ENCODE data around the gene LMF1.
"Not testable (repeated sequence)": the region's sequence is repeated elsewhere in the genome, so short reads cannot be mapped to it uniquely, and the experiment has no call there.

LMF1 gene

GRCh38 chr16:821751-822150 is 149.0 kb downstream of the LMF1 start:
- no peak for DNase-seq

- no peak for DNase-seq
These were observed 150.0 kb downstream of the LMF1 start for GRCh38 chr16:820748-821147.

GRCh38 chr16:820044-820408 is 150.8 kb downstream of the LMF1 start:
- DNase-seq = not testable (repeated sequence)

- DNase-seq = no peak
These were observed 151.3 kb downstream of the LMF1 start for GRCh38 chr16:819336-820043.

- no peak for DNase-seq
These were observed 152.2 kb downstream of the LMF1 start for GRCh38 chr16:818592-818991.

GRCh38 chr16:818132-818531 is 152.7 kb downstream of the LMF1 start:
- no peak for DNase-seq

- no peak for DNase-seq
These were observed 153.5 kb downstream of the LMF1 start for GRCh38 chr16:817001-817906.

- no peak for DNase-seq
These were observed 154.9 kb downstream of the LMF1 start for GRCh38 chr16:815861-816260.

GRCh38 chr16:814974-815373 is 155.8 kb downstream of the LMF1 start:
- DNase-seq = no peak

GRCh38 chr16:813916-814412 is 156.8 kb downstream of the LMF1 start:
- DNase-seq = no peak

GRCh38 chr16:813204-813915 is 157.4 kb downstream of the LMF1 start:
- DNase-seq = no peak

- no peak for DNase-seq
These were observed 162.7 kb downstream of the LMF1 start for GRCh38 chr16:808085-808386.

- DNase-seq = no peak
These were observed 163.3 kb downstream of the LMF1 start for GRCh38 chr16:807347-808084.

GRCh38 chr16:805474-805873 is 165.3 kb downstream of the LMF1 start:
- DNase-seq = no peak

GRCh38 chr16:804193-805048 is 166.4 kb downstream of the LMF1 start:
- DNase-seq = no peak

- DNase-seq = no peak
These were observed 167.1 kb downstream of the LMF1 start for GRCh38 chr16:803754-804080.

Data from cortex of kidney (tissue), 1 donor.